Endothelial cell of umbilical vein (primary cell): Measurements from ENCODE around the gene RNASE8.

Source experiments
- CTCF ChIP-seq, 2 donors: IDR thresholded peaks; 1 replicate in 1 of 2; 2 replicates in 1 of 2; pipeline ENCODE4 v1.5.1; 2011; ENCODE audit warnings: low read length in 2 of 2, mild to moderate bottlenecking in 2 of 2, moderate library complexity in 2 of 2, control low read depth in 1 of 2, inconsistent platforms in 1 of 2, low read depth in 1 of 2; ENCODE audit not compliant: insufficient read depth in 1 of 2; ENCODE audit errors: extremely low read depth in 1 of 2
- JUN ChIP-seq: IDR thresholded peaks from 2 replicates; pipeline ENCODE4 v1.6.1; 2011; ENCODE audit warnings: borderline replicate concordance, low read depth; ENCODE audit not compliant: insufficient read length, insufficient read depth
- MAX ChIP-seq: IDR thresholded peaks from 2 replicates; pipeline ENCODE4 v1.6.1; 2011; ENCODE audit not compliant: insufficient read depth, insufficient read length
- POLR2AphosphoS5 ChIP-seq: IDR thresholded peaks from 2 replicates; pipeline ENCODE4 v1.6.1; 2012; ENCODE audit warnings: low read depth, mild to moderate bottlenecking, control low read depth, low read length, moderate library complexity; ENCODE audit not compliant: insufficient read depth

GRCh38 chr14:21042918-21043317 is 14.7 kb upstream of the RNASE8 start:
- TF ChIP-seq JUN (no peak), CTCF (IDR thresholded peaks at IDR 0.05; ENCODE audit: extremely low read depth in 1 of 2, insufficient read depth in 1 of 2, low read depth in 1 of 2, low read length in 2 of 2) (no peak), MAX (no peak), POLR2AphosphoS5 (no peak)
